NCI-H2196 treated with DMSO at 0.1 percent for 48 hours (cell line): Measurements from ENCODE around the gene YES1.
"Not testable (repeated sequence)": the region's sequence is repeated elsewhere in the genome, so short reads cannot be mapped to it uniquely, and the experiment has no call there.

Experiments
- DNase-seq: peaks from one replicate; lab custom pipeline; 2025; ENCODE audit not compliant: unreplicated experiment; lab: John Stamatoyannopoulos, UW

YES1 gene

GRCh38 chr18:824179-824578 is 12.1 kb upstream of the YES1 start:
- DNase-seq = no peak

DNA sequence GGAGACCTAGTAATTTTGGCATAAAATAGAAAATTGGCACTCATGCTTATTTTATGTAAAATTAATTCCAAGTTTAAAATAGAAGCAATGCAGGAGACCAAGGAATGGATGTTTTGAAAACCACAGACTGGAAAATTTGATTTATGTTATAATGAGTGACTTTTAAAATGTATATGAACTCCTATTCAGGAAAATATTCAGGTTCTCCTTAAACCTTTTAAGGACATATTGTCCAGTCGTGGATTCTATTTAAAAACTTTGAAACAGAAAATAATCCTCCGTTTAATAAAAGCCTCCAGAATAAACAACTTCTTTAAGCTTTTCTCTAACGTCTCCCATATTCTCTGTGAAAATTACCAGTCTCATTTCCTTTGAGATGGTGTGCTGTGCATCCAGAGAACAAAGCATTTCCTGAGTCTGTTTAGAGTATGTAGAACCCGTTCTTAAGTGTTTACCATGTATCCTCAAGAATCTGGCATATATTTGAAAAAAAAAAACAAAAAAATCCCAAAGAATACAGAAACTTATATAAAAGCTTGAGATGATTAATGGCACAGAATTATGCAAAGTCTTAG is 8.6 kb upstream of the YES1 start:
- DNase-seq = no peak

- DNase-seq = no peak
These were observed 4.8 kb upstream of the YES1 start for GRCh38 chr18:816869-817268.

- DNase-seq = no peak
These were observed 4.1 kb upstream of the YES1 start for GRCh38 chr18:816088-816653.

DNA sequence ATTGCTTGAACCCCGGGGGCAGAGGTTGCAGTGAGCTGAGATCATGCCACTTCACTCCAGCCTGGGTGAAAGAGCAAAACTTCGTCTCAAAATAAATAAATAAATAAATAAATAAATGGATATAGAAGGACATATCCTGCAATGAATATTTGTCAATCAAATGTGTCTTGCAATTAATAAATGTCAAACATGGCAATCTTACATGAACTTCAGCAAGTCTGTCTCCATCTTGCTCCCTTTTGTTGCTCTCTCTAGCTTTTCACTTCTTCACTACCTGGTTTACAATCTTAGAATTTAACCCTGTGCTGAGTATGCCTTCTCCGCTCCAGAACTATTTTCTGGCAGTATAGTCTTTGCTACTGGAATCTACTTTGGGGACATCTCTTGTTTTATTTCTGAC is 3.3 kb upstream of the YES1 start:
- DNase-seq = no peak

DNA sequence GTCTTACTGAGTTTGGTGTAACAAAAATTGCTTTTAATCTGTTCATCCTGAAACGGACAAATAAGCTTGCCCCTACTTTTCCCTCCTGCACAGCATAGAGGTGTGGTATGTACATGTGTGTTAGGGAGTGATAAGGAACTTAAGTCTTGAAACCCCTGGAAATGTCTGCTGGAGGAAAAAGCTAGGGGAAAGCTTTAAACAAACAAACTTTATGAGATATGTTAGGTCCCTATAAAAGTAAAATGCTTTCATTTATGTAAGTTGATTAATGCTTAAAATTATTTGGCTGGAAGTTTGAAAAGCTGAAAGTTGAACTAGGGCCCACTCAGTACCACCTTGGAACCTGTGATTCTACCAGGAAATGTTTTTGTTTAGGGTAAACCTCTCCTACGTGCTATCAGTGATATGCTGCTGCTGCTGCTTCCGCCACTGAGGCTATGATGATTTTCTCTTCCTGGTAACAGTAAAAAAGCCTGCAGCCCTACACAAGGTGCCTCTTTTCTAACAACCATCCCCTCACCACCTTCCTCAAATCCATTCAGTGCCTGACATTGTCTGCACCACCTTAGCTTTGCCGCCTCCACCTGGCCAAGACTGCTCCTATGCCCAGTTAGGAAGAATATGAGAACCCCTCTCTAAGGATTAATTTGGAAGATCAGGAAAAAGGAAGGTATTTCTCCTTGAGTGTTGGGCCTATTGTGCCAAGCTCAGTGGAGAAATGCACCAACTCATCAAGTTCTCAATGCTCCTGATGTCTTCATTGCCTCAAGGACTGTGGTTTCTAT is 2.5 kb upstream of the YES1 start:
- no peak for DNase-seq

DNA sequence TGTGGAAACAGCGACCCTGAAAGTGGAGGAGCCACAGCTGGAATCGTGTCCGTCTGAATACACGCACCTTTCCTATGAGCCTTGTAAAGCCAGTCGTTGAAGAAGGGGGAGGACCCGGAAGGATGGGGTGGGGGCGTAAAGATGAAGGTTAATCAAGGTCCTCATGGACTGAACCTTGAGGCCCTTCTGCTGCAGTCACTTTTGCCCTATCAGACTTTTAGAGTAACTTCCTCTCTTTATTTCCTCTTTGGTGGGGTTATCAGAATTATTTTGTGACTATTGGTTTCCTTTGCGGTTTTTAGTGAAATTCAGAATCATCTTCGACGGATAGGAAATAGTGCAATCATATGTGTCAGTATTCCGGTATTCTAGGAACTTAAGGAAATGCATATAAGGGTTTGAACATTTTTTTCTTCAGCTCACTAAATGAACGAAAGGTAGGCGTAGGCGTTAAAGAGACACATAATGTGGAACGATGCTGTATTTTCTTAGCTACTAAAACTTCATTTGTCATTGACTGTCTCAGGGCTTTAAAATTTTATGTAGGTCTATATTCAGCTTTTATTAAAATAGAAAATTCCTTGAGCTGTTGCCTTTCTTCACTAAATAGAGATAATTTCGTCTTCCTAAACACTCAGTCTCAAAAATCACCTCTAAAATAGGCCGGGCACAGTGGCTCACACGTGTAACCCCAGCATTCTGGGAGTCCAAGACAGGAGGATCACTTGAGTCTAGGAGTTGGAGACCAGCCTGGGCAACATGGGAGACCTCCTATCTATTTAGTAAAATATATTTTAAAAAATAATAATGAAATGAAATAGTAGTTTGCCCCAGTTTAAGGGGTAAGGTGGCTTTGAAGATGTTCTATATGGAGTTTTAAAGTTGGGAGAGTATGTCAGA is 1.4 kb upstream of the YES1 start:
- DNase-seq = no peak

- peak; percentile 79 for DNase-seq
These were observed 532 bp upstream of the YES1 start for GRCh38 chr18:812376-813171.

- no peak for DNase-seq
These were observed 705 bp downstream of the YES1 start for GRCh38 chr18:811182-811891.

DNA sequence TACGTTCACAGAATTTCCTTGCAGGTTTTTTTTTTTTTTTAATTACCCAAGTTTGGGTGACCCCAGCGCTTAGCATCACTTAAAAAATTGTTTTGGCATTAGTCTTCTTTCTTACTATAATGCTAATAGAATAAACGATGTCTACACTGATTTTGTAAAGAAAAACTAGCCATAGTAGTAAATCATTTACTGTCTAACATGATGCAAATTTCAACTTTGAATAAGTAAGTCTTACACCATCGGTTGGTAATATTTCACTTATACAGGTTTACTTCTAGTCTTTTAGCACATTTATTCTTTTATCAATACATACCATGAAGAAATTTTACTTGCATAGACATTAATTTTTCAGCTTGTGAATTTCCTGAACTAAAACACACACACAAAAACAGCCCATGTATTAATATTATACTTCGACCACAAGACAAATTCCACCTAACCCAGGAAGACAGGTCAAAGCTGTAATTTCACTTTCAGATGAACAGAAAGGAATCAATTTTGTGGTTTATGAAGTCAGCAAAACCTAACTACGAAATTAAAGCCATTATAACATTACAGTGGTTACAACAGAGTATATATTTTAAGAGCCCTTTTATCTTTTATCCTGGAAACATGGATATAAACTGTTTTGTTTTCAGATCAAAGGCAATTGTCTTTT is 1.9 kb downstream of the YES1 start:
- DNase-seq = no peak

GRCh38 chr18:809228-809627 is 2.8 kb downstream of the YES1 start:
- not testable (repeated sequence) for DNase-seq

DNA sequence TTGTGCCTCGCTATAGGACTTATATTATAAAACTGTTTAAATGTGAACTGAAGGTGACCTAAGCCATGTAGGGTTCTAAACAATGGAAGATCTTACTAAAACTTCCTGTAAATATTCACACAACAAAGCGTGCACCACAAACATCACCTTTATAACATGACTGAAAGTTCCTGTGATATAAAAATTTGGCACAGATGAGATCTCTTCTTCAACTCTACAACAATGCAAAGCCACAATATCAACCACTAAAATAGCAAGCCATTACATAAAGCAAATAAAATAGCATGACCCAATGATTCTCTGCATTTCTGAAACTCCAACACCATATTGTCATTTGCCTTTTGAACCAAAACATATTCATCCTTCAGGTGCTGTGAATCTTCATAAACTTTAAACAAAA is 3.5 kb downstream of the YES1 start:
- DNase-seq = no peak

DNA sequence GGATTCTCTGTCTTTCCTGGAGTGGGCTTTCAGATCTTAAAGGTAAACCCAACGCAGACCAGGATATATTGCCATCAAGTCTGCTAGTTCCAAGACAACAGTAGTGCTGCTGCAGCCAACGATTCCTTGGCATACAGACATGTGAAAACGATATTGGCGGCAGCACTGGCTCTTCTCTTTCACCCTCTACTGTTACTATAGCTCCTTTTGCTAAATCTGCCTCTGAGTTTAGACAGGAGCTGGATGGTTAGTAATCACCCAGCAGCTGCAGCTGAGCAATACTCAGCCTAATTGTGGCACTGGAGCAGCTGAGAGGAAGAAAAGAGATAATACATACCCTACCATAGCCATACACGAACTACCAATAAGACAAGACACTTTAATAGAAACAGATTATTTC is 4.0 kb downstream of the YES1 start:
- peak; percentile 35 for DNase-seq

- DNase-seq = no peak
These were observed 6.3 kb downstream of the YES1 start for GRCh38 chr18:805755-806110.

DNA sequence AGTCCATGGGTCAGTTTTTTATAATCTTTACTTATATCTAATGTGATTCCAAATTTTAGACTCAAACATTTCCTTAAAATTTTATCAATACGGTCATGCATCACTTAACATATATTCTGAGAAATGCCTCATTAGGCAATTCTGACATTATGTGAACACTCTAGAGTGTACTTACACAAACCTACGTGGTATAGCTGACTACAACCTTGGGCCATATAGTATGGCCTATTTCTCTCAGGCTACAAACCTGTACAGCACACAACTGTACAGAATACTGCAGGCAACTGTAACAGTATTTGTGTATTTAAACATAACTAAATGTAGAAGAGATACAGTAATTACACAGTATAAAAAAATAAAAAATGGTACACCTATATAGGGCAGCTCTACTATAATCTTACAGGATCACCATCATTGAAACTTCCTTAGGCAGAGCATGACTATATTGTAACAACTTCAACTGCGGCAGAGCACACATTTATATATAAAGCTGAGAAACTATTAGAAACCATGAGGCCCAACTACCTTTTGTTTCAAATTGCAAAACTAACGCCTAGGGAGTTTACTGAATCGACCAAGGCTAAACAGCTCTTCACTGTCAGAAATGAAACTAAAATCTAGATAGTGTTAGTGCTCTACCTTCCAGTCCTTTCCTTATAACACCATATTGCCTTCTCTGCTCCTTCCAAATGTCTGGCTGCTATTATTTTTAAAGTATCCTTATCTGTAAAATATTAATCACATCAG is 6.9 kb downstream of the YES1 start:
- no peak for DNase-seq

DNA sequence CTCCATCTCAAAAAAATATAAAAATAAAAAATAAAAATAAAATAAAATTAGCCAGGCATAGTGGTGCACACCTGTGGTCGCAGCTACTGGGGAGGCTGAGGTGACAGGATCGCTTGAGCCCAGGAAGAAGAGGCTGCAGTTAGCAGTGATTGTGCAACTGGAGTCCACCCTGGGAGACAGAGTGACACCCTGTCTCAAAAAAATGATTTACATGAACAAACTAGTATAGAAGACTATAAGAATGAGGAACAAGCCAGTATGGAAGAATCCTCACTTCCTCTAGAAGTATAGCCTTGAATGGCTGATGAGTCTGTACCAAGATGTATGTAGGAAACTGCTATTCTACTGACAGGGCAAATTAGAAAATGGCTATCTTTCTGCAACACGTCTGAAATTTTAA is 10.9 kb downstream of the YES1 start:
- no peak for DNase-seq

DNA sequence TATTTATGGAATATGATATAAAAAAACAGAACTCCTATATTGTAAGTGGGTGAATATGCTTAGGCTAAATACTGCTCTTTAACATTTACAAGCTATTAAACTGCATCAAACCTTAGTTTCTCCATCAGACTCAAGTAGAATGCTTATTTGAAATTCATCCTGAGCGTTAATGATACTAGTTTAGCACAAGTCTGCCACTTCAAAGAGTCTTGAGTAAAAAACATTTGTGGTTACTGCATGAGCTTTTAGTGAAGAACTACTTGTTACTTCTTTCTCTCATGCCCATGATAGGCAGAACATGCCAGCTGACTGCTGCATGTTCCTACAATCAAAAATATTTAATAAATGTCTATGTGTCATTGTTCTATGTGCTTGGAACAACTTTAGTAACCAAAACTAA is 12.1 kb downstream of the YES1 start:
- DNase-seq = no peak

DNA sequence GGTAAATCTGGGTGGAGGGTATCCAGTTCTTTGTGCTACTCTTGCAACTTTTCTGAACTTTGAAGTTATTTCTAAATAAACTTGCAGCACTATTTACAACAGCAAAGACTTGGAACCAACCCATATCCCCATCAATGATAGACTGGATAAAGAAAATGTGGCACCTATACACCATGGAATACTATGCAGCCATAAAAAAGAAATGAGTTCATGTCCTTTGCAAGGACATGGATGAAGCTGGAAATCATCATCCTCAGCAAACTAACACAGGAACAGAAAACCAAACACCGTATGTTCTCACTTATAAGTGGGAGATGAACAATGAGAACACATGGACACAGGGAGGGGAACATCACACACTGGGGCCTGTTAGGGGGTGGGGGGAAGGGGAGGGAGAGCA is 16.7 kb downstream of the YES1 start:
- not testable (repeated sequence) for DNase-seq

DNA sequence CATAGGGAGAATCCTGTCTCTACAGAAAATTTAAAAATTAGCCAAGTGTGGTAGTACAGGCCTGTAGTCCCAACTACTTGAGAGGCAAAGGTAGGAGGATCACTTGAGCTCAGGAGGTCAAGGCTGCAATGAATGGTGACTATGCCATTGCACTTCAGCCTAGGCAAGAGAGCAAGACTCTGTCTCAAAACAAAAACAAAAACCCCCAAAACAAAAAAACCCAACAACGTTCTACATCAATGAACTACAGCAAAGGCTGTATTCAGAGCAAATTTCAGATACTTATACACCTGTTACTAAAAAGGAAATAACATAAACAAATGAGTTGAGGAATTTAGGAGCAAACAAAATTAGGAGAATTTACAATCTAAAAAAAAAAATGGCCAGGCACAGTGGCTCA is 22.6 kb downstream of the YES1 start:
- DNase-seq = no peak
